Measurements from ENCODE around the gene CUBN.

CUBN gene

DNA sequence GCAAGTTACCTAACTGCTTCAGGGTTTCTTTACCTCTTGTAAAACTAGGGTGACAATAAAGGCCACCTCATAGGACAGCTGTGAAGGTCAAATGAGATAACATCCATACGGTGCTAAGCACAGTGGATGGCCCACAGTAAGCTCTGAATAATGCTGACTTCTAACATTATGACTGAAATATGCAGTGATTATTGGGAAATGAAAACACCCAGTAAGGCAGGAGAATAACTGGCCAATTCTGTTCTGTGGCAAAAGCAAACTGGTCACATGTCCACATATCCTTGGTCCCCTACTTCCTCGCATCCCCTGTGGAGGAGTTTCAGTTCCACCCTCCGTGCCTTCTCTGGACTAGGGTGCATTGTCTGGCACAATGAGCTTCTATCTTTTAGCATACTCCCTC lies 1.4 kb downstream of the CUBN start:
- H3K4me3 ChIP-seq (ENCODE audit: low read depth, low read length): no peak overlapping the region
- no peak for DNase-seq (ENCODE audit: low read depth)
- TF ChIP-seq MYC (IDR thresholded peaks at IDR 0.05; ENCODE audit: low read depth, low read length): no peak
- TF ChIP-seq, protein P1, sequence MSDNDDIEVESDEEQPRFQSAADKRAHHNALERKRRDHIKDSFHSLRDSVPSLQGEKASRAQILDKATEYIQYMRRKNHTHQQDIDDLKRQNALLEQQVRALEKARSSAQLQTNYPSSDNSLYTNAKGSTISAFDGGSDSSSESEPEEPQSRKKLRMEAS (IDR thresholded peaks at IDR 0.05; ENCODE audit: low read depth, low read length): no peak
- TF ChIP-seq, protein P2, sequence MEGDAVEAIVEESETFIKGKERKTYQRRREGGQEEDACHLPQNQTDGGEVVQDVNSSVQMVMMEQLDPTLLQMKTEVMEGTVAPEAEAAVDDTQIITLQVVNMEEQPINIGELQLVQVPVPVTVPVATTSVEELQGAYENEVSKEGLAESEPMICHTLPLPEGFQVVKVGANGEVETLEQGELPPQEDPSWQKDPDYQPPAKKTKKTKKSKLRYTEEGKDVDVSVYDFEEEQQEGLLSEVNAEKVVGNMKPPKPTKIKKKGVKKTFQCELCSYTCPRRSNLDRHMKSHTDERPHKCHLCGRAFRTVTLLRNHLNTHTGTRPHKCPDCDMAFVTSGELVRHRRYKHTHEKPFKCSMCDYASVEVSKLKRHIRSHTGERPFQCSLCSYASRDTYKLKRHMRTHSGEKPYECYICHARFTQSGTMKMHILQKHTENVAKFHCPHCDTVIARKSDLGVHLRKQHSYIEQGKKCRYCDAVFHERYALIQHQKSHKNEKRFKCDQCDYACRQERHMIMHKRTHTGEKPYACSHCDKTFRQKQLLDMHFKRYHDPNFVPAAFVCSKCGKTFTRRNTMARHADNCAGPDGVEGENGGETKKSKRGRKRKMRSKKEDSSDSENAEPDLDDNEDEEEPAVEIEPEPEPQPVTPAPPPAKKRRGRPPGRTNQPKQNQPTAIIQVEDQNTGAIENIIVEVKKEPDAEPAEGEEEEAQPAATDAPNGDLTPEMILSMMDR (IDR thresholded peaks at IDR 0.05; ENCODE audit: low read depth, low read length): no peak
- TF ChIP-seq POLR2A (IDR thresholded peaks at IDR 0.05; ENCODE audit: extremely low read depth, insufficient read length): no peak

DNA sequence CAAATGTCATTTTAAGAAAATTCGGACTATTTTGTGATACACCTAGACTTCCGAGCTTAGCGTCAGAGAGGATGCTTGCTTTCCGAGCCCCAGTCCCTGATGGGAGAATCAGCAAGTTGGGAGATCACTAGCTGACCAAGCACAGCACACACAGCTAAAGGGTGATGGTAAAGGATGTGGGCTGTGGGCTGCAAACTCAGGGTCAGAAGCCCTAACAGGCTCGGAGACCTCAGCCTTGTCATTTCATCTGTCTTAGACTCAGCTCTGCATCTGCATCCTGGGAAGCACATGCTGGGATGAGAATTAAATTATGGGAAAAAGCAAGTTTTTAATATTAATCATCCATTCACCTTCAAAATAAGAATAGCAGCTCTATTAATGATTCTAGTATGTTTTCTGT lies 3.3 kb downstream of the CUBN start:
- no peak overlapping the region for H3K4me3 ChIP-seq (ENCODE audit: low read depth, low read length)
- no peak for DNase-seq (ENCODE audit: low read depth)
- TF ChIP-seq, protein P1 (IDR thresholded peaks at IDR 0.05; ENCODE audit: low read depth, low read length): no peak
- TF ChIP-seq MYC (IDR thresholded peaks at IDR 0.05; ENCODE audit: low read depth, low read length): no peak

DNA sequence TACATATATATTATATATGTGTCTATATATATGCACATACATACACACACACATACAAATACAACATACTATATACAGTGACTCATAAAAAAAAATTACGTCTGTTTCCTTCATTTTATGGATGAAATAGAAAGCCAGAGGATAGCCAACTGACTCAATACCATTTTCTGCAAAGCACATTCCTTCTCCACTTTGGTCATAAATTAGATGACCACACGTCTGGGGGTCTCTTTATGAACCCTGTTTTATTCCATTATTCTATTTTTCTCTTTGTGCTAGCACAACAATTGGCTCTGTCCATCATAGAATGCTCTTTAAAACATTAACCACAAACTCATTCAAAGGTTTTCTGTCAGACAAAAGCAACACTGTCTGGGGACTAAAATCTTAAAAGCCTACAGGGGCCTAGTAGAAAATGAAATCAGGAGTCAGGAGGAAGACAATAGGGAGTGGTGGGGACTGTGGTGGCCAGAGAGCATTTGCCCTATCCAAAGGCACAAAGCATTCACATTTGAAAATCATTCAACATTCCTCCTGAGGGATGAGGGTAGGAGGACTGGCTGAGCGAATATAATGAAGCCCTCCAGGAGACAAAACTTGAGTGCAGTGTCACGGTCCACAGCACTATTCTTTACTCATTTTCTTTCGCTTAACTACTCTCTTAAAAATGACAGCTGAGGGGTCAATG lies 4.3 kb downstream of the CUBN start:
- no peak for DNase-seq (ENCODE audit: low read depth)
- no peak overlapping the region for H3K4me3 ChIP-seq (ENCODE audit: low read depth, low read length)
- TF ChIP-seq, protein P2 (IDR thresholded peaks at IDR 0.05; ENCODE audit: low read depth, low read length): no peak
- TF ChIP-seq, protein P1 (IDR thresholded peaks at IDR 0.05; ENCODE audit: low read depth, low read length): no peak
- no peak for TF ChIP-seq MYC (IDR thresholded peaks at IDR 0.05; ENCODE audit: low read depth, low read length)
- no peak for TF ChIP-seq POLR2A (IDR thresholded peaks at IDR 0.05; ENCODE audit: extremely low read depth, insufficient read length)

DNA sequence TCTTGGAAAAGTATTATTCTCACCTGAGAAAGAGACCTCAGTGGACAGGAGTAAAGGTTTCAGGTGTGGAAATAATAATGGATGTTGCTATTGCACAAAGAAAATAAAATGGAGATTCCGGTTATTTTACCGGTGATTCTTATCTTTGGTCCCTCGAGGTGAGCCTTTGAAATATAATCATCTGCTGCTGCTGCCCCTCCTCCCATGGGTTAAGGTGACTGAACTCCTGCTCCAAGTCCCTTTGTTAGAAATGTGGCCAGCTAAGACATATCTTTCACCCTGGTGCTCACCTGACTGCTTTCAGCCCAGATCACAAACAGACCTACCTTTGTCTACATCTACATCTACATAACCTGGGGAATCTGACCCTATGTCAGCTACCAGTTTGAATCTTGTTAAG lies 5.7 kb downstream of the CUBN start:
- no peak overlapping the region for H3K4me3 ChIP-seq (ENCODE audit: low read depth, low read length)
- no peak for DNase-seq (ENCODE audit: low read depth)
- TF ChIP-seq, protein P1 (IDR thresholded peaks at IDR 0.05; ENCODE audit: low read depth, low read length): no peak
- TF ChIP-seq POLR2A (IDR thresholded peaks at IDR 0.05; ENCODE audit: extremely low read depth, insufficient read length): no peak
- no peak for TF ChIP-seq MYC (IDR thresholded peaks at IDR 0.05; ENCODE audit: low read depth, low read length)
- TF ChIP-seq, protein P2 (IDR thresholded peaks at IDR 0.05; ENCODE audit: low read depth, low read length): no peak

GRCh38 chr10:17122726-17123661 lies 6.6 kb downstream of the CUBN start:
- no peak overlapping the region for H3K4me3 ChIP-seq (ENCODE audit: low read depth, low read length)
- TF ChIP-seq, protein P1 (IDR thresholded peaks at IDR 0.05; ENCODE audit: low read depth, low read length): no peak
- TF ChIP-seq, protein P2 (IDR thresholded peaks at IDR 0.05; ENCODE audit: low read depth, low read length): no peak
- TF ChIP-seq POLR2A (IDR thresholded peaks at IDR 0.05; ENCODE audit: extremely low read depth, insufficient read length) (no peak), MYC (IDR thresholded peaks at IDR 0.05; ENCODE audit: low read depth, low read length) (no peak)
- no peak for DNase-seq (ENCODE audit: low read depth)

DNA sequence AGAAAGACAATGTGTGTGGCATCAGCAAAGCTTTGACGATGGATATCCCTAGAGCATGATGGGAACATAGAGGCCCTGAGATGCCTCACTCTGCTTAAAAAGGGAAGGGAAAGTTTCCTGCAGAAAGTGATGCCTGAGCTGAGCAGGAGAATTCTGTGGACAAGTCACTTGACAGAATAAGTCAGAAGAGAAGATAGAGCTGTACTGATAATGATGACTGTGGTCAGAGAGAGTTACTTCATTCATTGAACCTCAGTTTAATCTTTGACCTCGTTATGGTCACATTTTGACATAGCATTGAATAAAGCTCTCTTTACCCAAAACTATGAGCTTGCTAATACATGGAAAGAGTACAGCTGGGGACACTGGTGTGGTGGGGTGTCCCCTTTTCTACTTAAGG lies 7.6 kb downstream of the CUBN start:
- no peak overlapping the region for H3K4me3 ChIP-seq (ENCODE audit: low read depth, low read length)
- TF ChIP-seq, protein P1 (IDR thresholded peaks at IDR 0.05; ENCODE audit: low read depth, low read length): no peak
- TF ChIP-seq MYC (IDR thresholded peaks at IDR 0.05; ENCODE audit: low read depth, low read length) (no peak), POLR2A (IDR thresholded peaks at IDR 0.05; ENCODE audit: extremely low read depth, insufficient read length) (no peak)
- TF ChIP-seq, protein P2 (IDR thresholded peaks at IDR 0.05; ENCODE audit: low read depth, low read length): no peak
- DNase-seq (ENCODE audit: low read depth): no peak
